HepG2 (cell line): Measurements from ENCODE around the gene CMPK1. TPM values are rescaled to one million over a fixed set of nuclear protein-coding genes. Genes with fewer than 3 reads are reported as not detected.
A peak's percentile ranks its signal among the peaks of the same experiment; 100 is the strongest.

Experiments
- AGO2 ChIP-seq: fragments of 200-400 bp; formaldehyde crosslinking; optimal IDR thresholded peaks from 2 replicates; pipeline ENCODE3; 2017; ENCODE audit warnings: mild to moderate bottlenecking, low read depth, low read length, moderate library complexity
- BRD4 ChIP-seq: sonication (generic); formaldehyde crosslinking; IDR thresholded peaks from 2 replicates; pipeline ENCODE4 v1.4.0; 2020; ENCODE audit warnings: missing genetic modification reagents
- ERF ChIP-seq: IDR thresholded peaks from 2 replicates; pipeline ENCODE4 v1.6.1; 2018; ENCODE audit warnings: missing biosample characterization, missing genetic modification reagents
- GABPA ChIP-seq, 2 experiments: IDR thresholded peaks; 2 replicates each; pipeline ENCODE4 v1.6.1; 2011 to 2016; ENCODE audit warnings: low read depth in 2 of 2, low read length in 1 of 2, missing biosample characterization in 1 of 2, missing genetic modification characterization in 1 of 2
- KDM2A ChIP-seq: sonication (generic); formaldehyde crosslinking; IDR thresholded peaks from 2 replicates; pipeline ENCODE4 v1.4.0; 2020; ENCODE audit warnings: low read depth, missing genetic modification reagents, borderline replicate concordance
- KLF15 ChIP-seq: sonication (generic); formaldehyde crosslinking; IDR thresholded peaks from 2 replicates; pipeline ENCODE4 v1.8.1; 2023; ENCODE audit warnings: borderline replicate concordance, mild to moderate bottlenecking, inconsistent platforms, missing genetic modification reagents, mixed read lengths
- KLF16 ChIP-seq, 2 experiments: sonication (generic) in 1 of 2; formaldehyde crosslinking in 1 of 2; IDR thresholded peaks; 2 replicates each; pipeline versions ENCODE4 v1.6.1 to v1.8.0; 2016 to 2023; ENCODE audit warnings: missing genetic modification reagents in 2 of 2, missing compliant biosample characterization in 1 of 2
- NFE2 ChIP-seq: sonication (generic); formaldehyde crosslinking; IDR thresholded peaks from 2 replicates; pipeline ENCODE4 v1.4.0; 2020; ENCODE audit warnings: missing genetic modification reagents
- NRL ChIP-seq: sonication (generic); formaldehyde crosslinking; IDR thresholded peaks from 2 replicates; pipeline ENCODE4 v1.5.0; 2020; ENCODE audit warnings: missing genetic modification reagents, mild to moderate bottlenecking, moderate library complexity, borderline replicate concordance
- POLR2AphosphoS5 ChIP-seq: IDR thresholded peaks from 2 replicates; pipeline ENCODE4 v1.6.1; 2012; ENCODE audit warnings: low read depth, low read length
- PPARG ChIP-seq: conservative IDR thresholded peaks from 2 replicates; pipeline ENCODE4 v1.6.1; 2016; ENCODE audit warnings: missing biosample characterization, missing genetic modification reagents
- SKI ChIP-seq: fragments of 450-650 bp; IDR thresholded peaks from one replicate; pipeline ENCODE4 v1.6.1; 2018; ENCODE audit warnings: mild to moderate bottlenecking; ENCODE audit not compliant: partially characterized antibody
- SYNCRIP ChIP-seq: fragments of 200-400 bp; formaldehyde crosslinking; IDR thresholded peaks from 2 replicates; pipeline ENCODE4 v1.6.1; 2018; ENCODE audit warnings: mild to moderate bottlenecking, low read depth, low read length; ENCODE audit not compliant: insufficient read depth
- TOPORS ChIP-seq: sonication (generic); formaldehyde crosslinking; IDR thresholded peaks from 2 replicates; pipeline ENCODE4 v1.8.0; 2023; ENCODE audit warnings: mild to moderate bottlenecking, missing genetic modification reagents
- ZBTB38 ChIP-seq: sonication (generic); formaldehyde crosslinking; IDR thresholded peaks from 2 replicates; pipeline ENCODE4 v1.5.1; 2020; ENCODE audit warnings: mild to moderate bottlenecking, missing genetic modification reagents
- ZFY ChIP-seq: sonication (generic); formaldehyde crosslinking; IDR thresholded peaks from 2 replicates; pipeline ENCODE4 v1.4.0; 2020; ENCODE audit warnings: missing genetic modification reagents
- ZMYM3 ChIP-seq: sonication (generic); formaldehyde crosslinking; IDR thresholded peaks from 2 replicates; pipeline ENCODE4 v1.5.1; 2020; ENCODE audit warnings: mild to moderate bottlenecking, missing genetic modification reagents
- ZNF382 ChIP-seq: sonication (generic); formaldehyde crosslinking; IDR thresholded peaks from 2 replicates; pipeline ENCODE4 v1.5.0; 2020; ENCODE audit warnings: missing genetic modification reagents, mild to moderate bottlenecking, borderline replicate concordance
- ZNF557 ChIP-seq: sonication (generic); formaldehyde crosslinking; IDR thresholded peaks from 2 replicates; pipeline ENCODE4 v1.4.0; 2020; ENCODE audit warnings: missing genetic modification reagents
- ZNF674 ChIP-seq: sonication (generic); formaldehyde crosslinking; IDR thresholded peaks from 2 replicates; pipeline ENCODE4 v1.5.0; 2020; ENCODE audit warnings: low read depth, mild to moderate bottlenecking, missing genetic modification reagents
- polyA plus RNA-seq, 8 experiments: library from polyadenylated mRNA; depleted of rRNA in 3 of 8; stranded (reverse) in 7 of 8; unstranded in 1 of 8; fragments of >200 nt; fragmentation: Illumina TruSeq in 4 of 8; extraction: Trizol in 4 of 8; gene quantifications; 2 replicates each; pipeline versions ENCODE4 v1.2.1 to v1.2.3, GENCODE V29; 2011 to 2016; ENCODE audit warnings: low read depth in 4 of 8, missing spikeins in 1 of 8, mixed read lengths in 1 of 8; ENCODE audit not compliant: insufficient read depth in 1 of 8
- total RNA-seq, 5 experiments: library from RNA; depleted of rRNA; stranded (reverse); fragments of >200 nt; fragmentation: Illumina TruSeq; extraction: Trizol; gene quantifications; 2 replicates each; pipeline ENCODE4 v1.2.3, GENCODE V29; 2016; ENCODE audit warnings: low read depth in 1 of 5
- TF ChIP-seq, protein P1 (sequence below): sonication (generic); formaldehyde crosslinking; IDR thresholded peaks from 2 replicates; pipeline ENCODE4 v1.4.0; 2020; ENCODE audit warnings: missing genetic modification reagents
- TF ChIP-seq, protein P2 (sequence below): sonication (generic); formaldehyde crosslinking; IDR thresholded peaks from 2 replicates; pipeline ENCODE4 v1.4.0; 2020; ENCODE audit warnings: missing genetic modification reagents
- TF ChIP-seq, protein P3 (sequence below): sonication (generic); formaldehyde crosslinking; IDR thresholded peaks from 2 replicates; pipeline ENCODE4 v1.9.0; 2022; ENCODE audit warnings: missing genetic modification reagents, mild to moderate bottlenecking, borderline replicate concordance
- TF ChIP-seq, protein P4 (sequence below): conservative IDR thresholded peaks from 2 replicates; pipeline ENCODE4 v1.6.1; 2018; ENCODE audit warnings: missing genetic modification reagents

CMPK1 gene
- total and polyA plus RNA-seq, 2 of the 13 experiments (the other 11 are each of a cell fraction or from before 2014, with no cell fraction given): 38.3 to 92.0 TPM

DNA sequence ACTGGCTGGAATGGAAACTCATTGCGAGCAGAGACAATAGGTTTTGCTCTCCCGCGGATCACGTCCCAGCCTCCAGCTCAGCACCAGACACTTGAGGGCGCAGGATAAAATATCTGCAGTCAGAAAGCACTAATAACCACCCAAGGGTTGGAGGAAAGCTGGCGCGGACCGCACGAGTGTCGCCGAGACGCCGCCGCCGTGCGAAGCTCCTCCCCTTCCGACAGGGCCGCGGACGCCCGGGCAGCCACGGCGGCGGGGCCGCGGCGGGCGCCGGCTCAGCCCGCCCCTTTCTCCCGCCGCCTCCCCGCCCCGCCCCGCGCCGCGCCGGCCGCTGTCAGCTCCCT lies at the start of gene CMPK1 (continued):
- peak; percentile 50 for TF ChIP-seq GABPA (IDR thresholded peaks at IDR 0.05; ENCODE audit: low read depth, low read length)
- peak; percentile 45; the same call in 1 of the 2 replicates for TF ChIP-seq GABPA (CRISPR knock-in tag; IDR thresholded peaks at IDR 0.05; ENCODE audit: low read depth)
- peak; percentile 82 for TF ChIP-seq POLR2AphosphoS5
- no peak for TF ChIP-seq AGO2
- TF ChIP-seq ZMYM3: no peak
- no peak for TF ChIP-seq SYNCRIP
- 0 out of 4 replicates have a peak, but pooled peaks of 1 of the 2 experiments have one; percentile 10 for TF ChIP-seq KLF16 (CRISPR knock-in tag; IDR thresholded peaks at IDR 0.05)
- no peak for TF ChIP-seq ZNF674 (CRISPR knock-in tag)
- 0 out of 2 replicates have a peak, but pooled peaks have one; percentile 24 for TF ChIP-seq ERF (CRISPR knock-in tag)
- TF ChIP-seq, protein P1, sequence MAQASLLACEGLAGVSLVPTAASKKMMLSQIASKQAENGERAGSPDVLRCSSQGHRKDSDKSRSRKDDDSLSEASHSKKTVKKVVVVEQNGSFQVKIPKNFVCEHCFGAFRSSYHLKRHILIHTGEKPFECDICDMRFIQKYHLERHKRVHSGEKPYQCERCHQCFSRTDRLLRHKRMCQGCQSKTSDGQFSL (CRISPR knock-in tag): no peak
- no peak for TF ChIP-seq ZFY (CRISPR knock-in tag)
- no peak for TF ChIP-seq PPARG
- TF ChIP-seq TOPORS (CRISPR knock-in tag): 0 out of 2 replicates have a peak, but pooled peaks have one; percentile 41
- 0 out of 2 replicates have a peak, but pooled peaks have one; percentile 13 for TF ChIP-seq ZBTB38 (CRISPR knock-in tag)
- TF ChIP-seq BRD4 (CRISPR knock-in tag): 0 out of 2 replicates have a peak, but pooled peaks have one; percentile 5
- TF ChIP-seq, protein P2, sequence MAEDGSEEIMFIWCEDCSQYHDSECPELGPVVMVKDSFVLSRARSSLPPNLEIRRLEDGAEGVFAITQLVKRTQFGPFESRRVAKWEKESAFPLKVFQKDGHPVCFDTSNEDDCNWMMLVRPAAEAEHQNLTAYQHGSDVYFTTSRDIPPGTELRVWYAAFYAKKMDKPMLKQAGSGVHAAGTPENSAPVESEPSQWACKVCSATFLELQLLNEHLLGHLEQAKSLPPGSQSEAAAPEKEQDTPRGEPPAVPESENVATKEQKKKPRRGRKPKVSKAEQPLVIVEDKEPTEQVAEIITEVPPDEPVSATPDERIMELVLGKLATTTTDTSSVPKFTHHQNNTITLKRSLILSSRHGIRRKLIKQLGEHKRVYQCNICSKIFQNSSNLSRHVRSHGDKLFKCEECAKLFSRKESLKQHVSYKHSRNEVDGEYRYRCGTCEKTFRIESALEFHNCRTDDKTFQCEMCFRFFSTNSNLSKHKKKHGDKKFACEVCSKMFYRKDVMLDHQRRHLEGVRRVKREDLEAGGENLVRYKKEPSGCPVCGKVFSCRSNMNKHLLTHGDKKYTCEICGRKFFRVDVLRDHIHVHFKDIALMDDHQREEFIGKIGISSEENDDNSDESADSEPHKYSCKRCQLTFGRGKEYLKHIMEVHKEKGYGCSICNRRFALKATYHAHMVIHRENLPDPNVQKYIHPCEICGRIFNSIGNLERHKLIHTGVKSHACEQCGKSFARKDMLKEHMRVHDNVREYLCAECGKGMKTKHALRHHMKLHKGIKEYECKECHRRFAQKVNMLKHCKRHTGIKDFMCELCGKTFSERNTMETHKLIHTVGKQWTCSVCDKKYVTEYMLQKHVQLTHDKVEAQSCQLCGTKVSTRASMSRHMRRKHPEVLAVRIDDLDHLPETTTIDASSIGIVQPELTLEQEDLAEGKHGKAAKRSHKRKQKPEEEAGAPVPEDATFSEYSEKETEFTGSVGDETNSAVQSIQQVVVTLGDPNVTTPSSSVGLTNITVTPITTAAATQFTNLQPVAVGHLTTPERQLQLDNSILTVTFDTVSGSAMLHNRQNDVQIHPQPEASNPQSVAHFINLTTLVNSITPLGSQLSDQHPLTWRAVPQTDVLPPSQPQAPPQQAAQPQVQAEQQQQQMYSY (CRISPR knock-in tag): no peak
- TF ChIP-seq SKI: peak; percentile 12
- TF ChIP-seq, protein P3, sequence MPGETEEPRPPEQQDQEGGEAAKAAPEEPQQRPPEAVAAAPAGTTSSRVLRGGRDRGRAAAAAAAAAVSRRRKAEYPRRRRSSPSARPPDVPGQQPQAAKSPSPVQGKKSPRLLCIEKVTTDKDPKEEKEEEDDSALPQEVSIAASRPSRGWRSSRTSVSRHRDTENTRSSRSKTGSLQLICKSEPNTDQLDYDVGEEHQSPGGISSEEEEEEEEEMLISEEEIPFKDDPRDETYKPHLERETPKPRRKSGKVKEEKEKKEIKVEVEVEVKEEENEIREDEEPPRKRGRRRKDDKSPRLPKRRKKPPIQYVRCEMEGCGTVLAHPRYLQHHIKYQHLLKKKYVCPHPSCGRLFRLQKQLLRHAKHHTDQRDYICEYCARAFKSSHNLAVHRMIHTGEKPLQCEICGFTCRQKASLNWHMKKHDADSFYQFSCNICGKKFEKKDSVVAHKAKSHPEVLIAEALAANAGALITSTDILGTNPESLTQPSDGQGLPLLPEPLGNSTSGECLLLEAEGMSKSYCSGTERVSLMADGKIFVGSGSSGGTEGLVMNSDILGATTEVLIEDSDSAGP (CRISPR knock-in tag): no peak
- no peak for TF ChIP-seq NFE2 (CRISPR knock-in tag)
- TF ChIP-seq NRL (CRISPR knock-in tag): no peak
- no peak for TF ChIP-seq ZNF382 (CRISPR knock-in tag)
- TF ChIP-seq, protein P4, sequence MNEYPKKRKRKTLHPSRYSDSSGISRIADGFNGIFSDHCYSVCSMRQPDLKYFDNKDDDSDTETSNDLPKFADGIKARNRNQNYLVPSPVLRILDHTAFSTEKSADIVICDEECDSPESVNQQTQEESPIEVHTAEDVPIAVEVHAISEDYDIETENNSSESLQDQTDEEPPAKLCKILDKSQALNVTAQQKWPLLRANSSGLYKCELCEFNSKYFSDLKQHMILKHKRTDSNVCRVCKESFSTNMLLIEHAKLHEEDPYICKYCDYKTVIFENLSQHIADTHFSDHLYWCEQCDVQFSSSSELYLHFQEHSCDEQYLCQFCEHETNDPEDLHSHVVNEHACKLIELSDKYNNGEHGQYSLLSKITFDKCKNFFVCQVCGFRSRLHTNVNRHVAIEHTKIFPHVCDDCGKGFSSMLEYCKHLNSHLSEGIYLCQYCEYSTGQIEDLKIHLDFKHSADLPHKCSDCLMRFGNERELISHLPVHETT (CRISPR knock-in tag): 0 out of 2 replicates have a peak, but pooled peaks have one; percentile 46
- TF ChIP-seq KDM2A: peak; percentile 77
- 0 out of 2 replicates have a peak, but pooled peaks have one; percentile 39 for TF ChIP-seq ZNF557 (CRISPR knock-in tag)
- TF ChIP-seq KLF15 (CRISPR knock-in tag): 0 out of 2 replicates have a peak, but pooled peaks have one; percentile 26
